H1 (cell line): ENCODE data around the gene PTAR1. TPM values are rescaled to one million over a fixed set of nuclear protein-coding genes. Genes with fewer than 3 reads are reported as not detected.

Experiments used
- CTCF ChIA-PET: fragments of 300-600 bp; sonication (Branson Sonifier 250); formaldehyde crosslinking; loops from one replicate; lab custom pipeline; 2021; ENCODE audit not compliant: partially characterized antibody; lab: Charles Lee
- POLR2A ChIA-PET: fragments of 300-600 bp; sonication (Branson Sonifier 250); formaldehyde crosslinking; loops from one replicate; lab custom pipeline; 2021; ENCODE audit warnings: inconsistent platforms; ENCODE audit not compliant: partially characterized antibody; lab: Charles Lee
- DNase-seq, 2 experiments: peaks; one replicate each; pipeline versions ENCODE4 v3.0.0 to v3.0.0-alpha.2; 2010 to 2022; ENCODE audit warnings: low spot score in 2 of 2, low read depth in 1 of 2, mixed read lengths in 1 of 2
- FAIRE-seq: peaks from 2 replicates; lab custom pipeline; 2011; peaks lifted over from hg19 to GRCh38; lab: Jason Lieb, UNC
- H2AFZ ChIP-seq: 2 replicates; pipeline ENCODE4 v1.8.1; 2012; ENCODE audit warnings: low read length, inconsistent platforms
- H2AK5ac ChIP-seq: 2 replicates; pipeline ENCODE4 v1.6.1; 2013; ENCODE audit warnings: low read depth, low read length
- H2BK120ac ChIP-seq: replicated peaks from 2 replicates; pipeline ENCODE3; 2013; ENCODE audit warnings: low read depth, low read length, inconsistent platforms
- H2BK12ac ChIP-seq: 2 replicates; pipeline ENCODE4 v1.6.1; 2013; ENCODE audit warnings: low read depth, low read length
- H2BK15ac ChIP-seq: 2 replicates; pipeline ENCODE4 v1.6.1; 2013; ENCODE audit warnings: low read length
- H2BK20ac ChIP-seq: 2 replicates; pipeline ENCODE4 v1.6.1; 2013; ENCODE audit warnings: low read length
- H2BK5ac ChIP-seq: 2 replicates; pipeline ENCODE4 v1.6.1; 2013; ENCODE audit warnings: low read depth, low read length
- H3K14ac ChIP-seq: 2 replicates; pipeline ENCODE4 v1.6.1; 2013; ENCODE audit warnings: inconsistent platforms; ENCODE audit not compliant: insufficient read length
- H3K18ac ChIP-seq: 2 replicates; pipeline ENCODE4 v1.6.1; 2013; ENCODE audit warnings: low read length; ENCODE audit errors: extremely low read depth
- H3K23ac ChIP-seq: 2 replicates; pipeline ENCODE4 v1.6.1; 2013; ENCODE audit warnings: inconsistent platforms; ENCODE audit not compliant: insufficient read length
- H3K23me2 ChIP-seq: 2 replicates; pipeline ENCODE4 v1.6.1; 2013; ENCODE audit warnings: low read depth, low read length
- H3K27ac ChIP-seq: 2 replicates; pipeline ENCODE4 v1.6.1; 2011; ENCODE audit warnings: low read depth, low read length, inconsistent platforms
- H3K27me3 ChIP-seq, 4 experiments: replicated peaks in 1 of 4; 1 replicate in 1 of 4; 2 replicates in 3 of 4; pipeline versions ENCODE4 v1.6.1 to v1.8.1; 2011 to 2013; ENCODE audit warnings: low read length in 3 of 4, mild to moderate bottlenecking in 3 of 4, inconsistent platforms in 2 of 4, mixed read lengths in 2 of 4, moderate library complexity in 1 of 4; ENCODE audit not compliant: control insufficient read depth in 3 of 4, insufficient read depth in 3 of 4; ENCODE audit errors: extremely low read depth in 1 of 4
- H3K36me3 ChIP-seq, 4 experiments: 2 replicates each; pipeline versions ENCODE4 v1.6.1 to v1.8.1; 2011 to 2013; ENCODE audit warnings: mild to moderate bottlenecking in 4 of 4, low read length in 3 of 4, moderate library complexity in 2 of 4, control low read depth in 1 of 4, inconsistent platforms in 1 of 4; ENCODE audit not compliant: insufficient read depth in 4 of 4, control insufficient read depth in 2 of 4
- H3K4ac ChIP-seq: replicated peaks from 2 replicates; pipeline ENCODE3; 2013; ENCODE audit warnings: low read length, low read depth, mixed read lengths, inconsistent platforms; ENCODE audit not compliant: insufficient read length
- H3K4me1 ChIP-seq, 4 experiments: replicated peaks in 1 of 4; 1 replicate in 1 of 4; 2 replicates in 3 of 4; pipeline versions ENCODE4 v1.6.1 to v1.8.1; 2011 to 2013; ENCODE audit warnings: low read length in 3 of 4, inconsistent platforms in 2 of 4, mixed read lengths in 1 of 4; ENCODE audit not compliant: insufficient read depth in 4 of 4, control insufficient read depth in 3 of 4
- H3K4me2 ChIP-seq, 2 experiments: 2 replicates each; pipeline versions ENCODE4 v1.6.1 to v1.8.1; 2011 to 2013; ENCODE audit warnings: low read depth in 2 of 2, low read length in 2 of 2, control low read depth in 1 of 2, inconsistent platforms in 1 of 2, mild to moderate bottlenecking in 1 of 2; ENCODE audit not compliant: insufficient read depth in 1 of 2
- H3K4me3 ChIP-seq, 4 experiments: fragments of 200-600, 300-600 bp in 1 of 4; sonication (generic), shearing (Covaris generic), sonication (Bioruptor Twin) in 1 of 4; 2 replicates each; pipeline versions ENCODE4 v1.5.1 to v1.8.1; 2011 to 2016; ENCODE audit warnings: low read length in 4 of 4, low read depth in 3 of 4, control low read depth in 2 of 4, inconsistent platforms in 2 of 4, mild to moderate bottlenecking in 2 of 4, mixed read lengths in 1 of 4, moderate library complexity in 1 of 4; ENCODE audit not compliant: insufficient read depth in 2 of 4; ENCODE audit errors: extremely low read depth in 1 of 4
- H3K56ac ChIP-seq: replicated peaks from 2 replicates; pipeline ENCODE3; 2013; ENCODE audit warnings: low read depth, mild to moderate bottlenecking, mixed read lengths, low read length, inconsistent platforms; ENCODE audit not compliant: insufficient read length
- H3K79me1 ChIP-seq: 2 replicates; pipeline ENCODE4 v1.6.1; 2013; ENCODE audit warnings: low read depth, low read length, control low read depth
- H3K79me2 ChIP-seq, 2 experiments: 2 replicates each; pipeline versions ENCODE4 v1.6.1 to v1.8.1; 2012 to 2013; ENCODE audit warnings: low read length in 2 of 2, mild to moderate bottlenecking in 2 of 2, inconsistent platforms in 1 of 2; ENCODE audit not compliant: insufficient read depth in 2 of 2, control insufficient read depth in 1 of 2
- H3K9ac ChIP-seq, 4 experiments: replicated peaks in 1 of 4; 1 replicate in 1 of 4; 2 replicates in 3 of 4; pipeline versions ENCODE4 v1.6.1 to v1.8.1; 2011 to 2013; ENCODE audit warnings: low read depth in 3 of 4, low read length in 3 of 4, control low read depth in 2 of 4, mild to moderate bottlenecking in 2 of 4, moderate library complexity in 2 of 4, inconsistent platforms in 1 of 4; ENCODE audit errors: extremely low read depth in 1 of 4
- H3K9me3 ChIP-seq, 2 experiments: 2 replicates each; pipeline versions ENCODE4 v1.6.1 to v1.8.1; 2012 to 2013; ENCODE audit warnings: mild to moderate bottlenecking in 2 of 2, moderate library complexity in 2 of 2, control low read depth in 1 of 2, inconsistent platforms in 1 of 2, low read depth in 1 of 2, low read length in 1 of 2, mixed read lengths in 1 of 2; ENCODE audit not compliant: insufficient read depth in 2 of 2
- H4K20me1 ChIP-seq, 2 experiments: replicated peaks in 1 of 2; 2 replicates each; pipeline versions ENCODE3 to v1.8.1; 2011 to 2013; ENCODE audit warnings: inconsistent platforms in 2 of 2, low read length in 2 of 2, mild to moderate bottlenecking in 1 of 2; ENCODE audit not compliant: insufficient read depth in 2 of 2, control insufficient read depth in 1 of 2
- H4K5ac ChIP-seq: 2 replicates; pipeline ENCODE4 v1.6.1; 2013; ENCODE audit warnings: low read length, low read depth, mixed read lengths, inconsistent platforms; ENCODE audit not compliant: insufficient read length
- H4K8ac ChIP-seq: 2 replicates; pipeline ENCODE4 v1.8.0; 2013; ENCODE audit warnings: mild to moderate bottlenecking, moderate library complexity, low read length, inconsistent platforms; ENCODE audit not compliant: insufficient read depth; ENCODE audit errors: extremely low read depth
- H4K91ac ChIP-seq: replicated peaks from 2 replicates; pipeline ENCODE3; 2013; ENCODE audit warnings: low read length, mixed read lengths, inconsistent platforms; ENCODE audit not compliant: insufficient read length
- ASH2L ChIP-seq: fragments of 200-600, 300-600 bp; sonication (generic); IDR thresholded peaks from one replicate; pipeline ENCODE4 v1.7.1; 2017; ENCODE audit warnings: low read length
- RNF2 ChIP-seq: fragments of 200-900, 300-1000 bp; sonication (generic); IDR thresholded peaks from 2 replicates; pipeline ENCODE4 v1.7.1; 2016; ENCODE audit warnings: borderline replicate concordance, low read depth, mild to moderate bottlenecking, antibody characterized with exemption, low read length; ENCODE audit not compliant: poor library complexity, severe bottlenecking; ENCODE audit errors: missing control alignments
- RXRA ChIP-seq: IDR thresholded peaks from 2 replicates; pipeline ENCODE4 v1.6.1; 2011; ENCODE audit warnings: low read depth, mild to moderate bottlenecking, low read length, moderate library complexity; ENCODE audit not compliant: insufficient read depth
- SP4 ChIP-seq: IDR thresholded peaks from 2 replicates; pipeline ENCODE4 v1.6.1; 2012; ENCODE audit warnings: low read length, inconsistent platforms
- WGBS, 2 experiments: shearing (Covaris generic) in 1 of 2; methylation state at CpG; one replicate each; pipeline versions ENCODE4 v1.1.6 to v1.1.7; 2013 to 2015; ENCODE audit warnings: low lambda C conversion rate in 2 of 2, mixed read lengths in 2 of 2, inconsistent platforms in 1 of 2, low coverage in 1 of 2, missing lambda C conversion rate in 1 of 2; ENCODE audit not compliant: insufficient replicate concordance in 2 of 2, insufficient coverage in 1 of 2, insufficient read length in 1 of 2; ENCODE audit errors: extremely low coverage in 1 of 2, missing lambda C conversion rate in 1 of 2; 5-methylcytosine and 5-hydroxymethylcytosine counted together
- polyA plus RNA-seq, 7 experiments: library from polyadenylated mRNA; depleted of rRNA in 3 of 7; stranded (reverse) in 5 of 7; unstranded in 2 of 7; fragments of >200 nt in 5 of 7; fragments of 200-250 nt in 2 of 7; gene quantifications; 1 replicate in 5 of 7; 2 replicates in 1 of 7; 4 replicates in 1 of 7; pipeline versions ENCODE4 v1.2.1 to v1.2.3, GENCODE V29; 2011 to 2013; ENCODE audit warnings: missing spikeins in 2 of 7, mixed read lengths in 2 of 7
- total RNA-seq: library from RNA; stranded (reverse); fragmentation: NEBNext Ultra II Directional; extraction: Animal tissue kit (Norgen Biotek cat#: 25700); gene quantifications from 2 replicates; pipeline ENCODE4 v1.2.1, GENCODE V29; 2021
- TF ChIP-seq, protein P1 (sequence below): IDR thresholded peaks from 2 replicates; pipeline ENCODE4 v1.6.1; 2011; ENCODE audit warnings: low read depth, mild to moderate bottlenecking, low read length; ENCODE audit not compliant: insufficient read depth
- TF ChIP-seq, protein P2 (sequence below): IDR thresholded peaks from 2 replicates; pipeline ENCODE4 v1.6.1; 2012; ENCODE audit warnings: inconsistent platforms

PTAR1 gene
- total and polyA plus RNA-seq, 2 of the 8 experiments (the other 6 are each of a cell fraction or from before 2014, with no cell fraction given): 19.5 to 84.9 TPM

DNA sequence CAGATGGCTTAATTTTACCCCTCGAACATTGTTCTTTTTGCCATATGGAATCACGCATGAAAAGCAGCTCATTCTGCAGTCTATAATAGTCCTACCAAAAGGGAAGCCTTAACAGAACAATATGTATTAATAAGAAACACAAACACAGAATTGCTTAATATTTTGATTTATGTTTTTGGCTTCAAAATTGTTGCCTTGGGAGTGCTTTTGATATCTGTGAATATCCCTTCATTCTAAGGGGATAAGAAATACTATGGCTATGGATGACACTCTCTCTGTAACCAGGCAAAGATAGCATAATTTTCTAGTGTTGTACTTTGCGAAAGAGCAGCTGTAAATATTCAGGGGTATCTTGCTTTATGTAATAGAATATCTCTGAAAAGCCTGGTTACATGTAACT is 34.5 kb upstream of the PTAR1 start:
- no peaks in the 10 kb centered on the region for H3K23me2 ChIP-seq
- no peak overlapping the region for H2AFZ ChIP-seq
- no peak overlapping the region for H2AK5ac ChIP-seq
- H2BK20ac ChIP-seq: no peak overlapping the region
- H4K20me1 ChIP-seq: no peaks in the 10 kb centered on the region
- no peaks in the 10 kb centered on the region for H3K36me3 ChIP-seq
- H4K8ac ChIP-seq: no peak overlapping the region
- H2BK120ac ChIP-seq: no peak overlapping the region
- H3K4me2 ChIP-seq: no peak overlapping the region
- H4K91ac ChIP-seq: no peak overlapping the region
- no peak overlapping the region for H3K4ac ChIP-seq
- no peak overlapping the region for H3K23ac ChIP-seq
- H3K14ac ChIP-seq: no peak overlapping the region
- H3K4me3 ChIP-seq: no peak overlapping the region
- H3K56ac ChIP-seq: no peak overlapping the region
- ChIA-PET POLR2A (no interaction called here), CTCF (interaction anchor here (1.0 to 1.2 kb wide), 3 partner anchors 10 to 48 kb away, joined by 3 to 4 read pairs (median 3); no protein-coding TSS in a partner anchor)
- no peak overlapping the region for H2BK15ac ChIP-seq
- no peaks in the 10 kb centered on the region for H3K27me3 ChIP-seq
- no peaks in the 10 kb centered on the region for H3K79me2 ChIP-seq
- no peak overlapping the region for H3K9ac ChIP-seq
- 95% methylated on average over 3 of the region's 3 CpGs; no CpG with 5 or more reads in 1 of the 2 experiments for WGBS, 2 experiments
- no peak overlapping the region for H3K18ac ChIP-seq
- H4K5ac ChIP-seq: no peak overlapping the region
- H2BK5ac ChIP-seq: no peak overlapping the region
- FAIRE-seq: no peak
- H3K9me3 ChIP-seq: peaks cover 4 to 5% of the 10 kb centered on the region in 2 experiments; a peak in 3 of 4 replicates
- no peak overlapping the region for H2BK12ac ChIP-seq
- TF ChIP-seq RXRA (no peak), SP4 (no peak), RNF2 (no peak), ASH2L (no peak)
- TF ChIP-seq, protein P1, sequence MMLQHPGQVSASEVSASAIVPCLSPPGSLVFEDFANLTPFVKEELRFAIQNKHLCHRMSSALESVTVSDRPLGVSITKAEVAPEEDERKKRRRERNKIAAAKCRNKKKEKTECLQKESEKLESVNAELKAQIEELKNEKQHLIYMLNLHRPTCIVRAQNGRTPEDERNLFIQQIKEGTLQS: no peak
- TF ChIP-seq, protein P2, sequence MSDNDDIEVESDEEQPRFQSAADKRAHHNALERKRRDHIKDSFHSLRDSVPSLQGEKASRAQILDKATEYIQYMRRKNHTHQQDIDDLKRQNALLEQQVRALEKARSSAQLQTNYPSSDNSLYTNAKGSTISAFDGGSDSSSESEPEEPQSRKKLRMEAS: no peak
- H3K79me1 ChIP-seq: no peaks in the 10 kb centered on the region
- H3K27ac ChIP-seq: no peak overlapping the region
- DNase-seq: no peak
- no peaks in the 10 kb centered on the region for H3K4me1 ChIP-seq
